Colonic mucosa (tissue), 4 donors: ENCODE data around the gene AGAP1. TPM values are rescaled to one million over a fixed set of nuclear protein-coding genes. Genes with fewer than 3 reads are reported as not detected.

Experiments
- DNase-seq: peaks from one replicate; pipeline ENCODE4 v3.0.0-alpha.2; 2020
- H3K27ac ChIP-seq: fragments of 200-600 bp; one replicate; pipeline ENCODE4 v1.8.0; 2021
- H3K27me3 ChIP-seq: fragments of 200-600 bp; one replicate; pipeline ENCODE4 v1.8.0; 2021
- H3K36me3 ChIP-seq: fragments of 200-600 bp; one replicate; pipeline ENCODE4 v1.8.0; 2021
- H3K4me1 ChIP-seq: fragments of 200-600 bp; one replicate; pipeline ENCODE4 v1.8.0; 2021; ENCODE audit warnings: mild to moderate bottlenecking
- H3K4me3 ChIP-seq: fragments of 200-600 bp; one replicate; pipeline ENCODE4 v1.8.0; 2021
- H3K9ac ChIP-seq, 2 donors: one replicate each; pipeline ENCODE4 v1.7.0; 2013; ENCODE audit warnings: control low read depth in 2 of 2, low read depth in 2 of 2, low read length in 2 of 2
- H3K9me3 ChIP-seq: fragments of 200-600 bp; one replicate; pipeline ENCODE4 v1.8.0; 2021
- intact Hi-C: fragments of 100-400 bp; cut with DNase I; formaldehyde crosslinking; loops from one replicate; pipeline ENCODE4 v1.14.1; 2022
- total RNA-seq, 2 donors: library from RNA; stranded (reverse); fragmentation: NEBNext Ultra II Directional in 1 of 2; extraction: Animal tissue kit (Norgen Biotek cat#: 25700) in 1 of 2; gene quantifications; one replicate each; pipeline ENCODE4 v1.2.1, GENCODE V29; 2021
- TF ChIP-seq, protein P1 (sequence below): fragments of 200-600 bp; IDR thresholded peaks from one replicate; pipeline ENCODE4 v1.8.0; 2022; ENCODE audit warnings: antibody characterized with exemption, mild to moderate bottlenecking
- donor health status: healthy.
- donor health status: DM: no; HTN: no; CAD: no.
- donor health status: DM: no; HTN: no; CAD: no.

The AGAP1 gene
- total RNA-seq, 2 donors from 2014 or later, result 62.1 to 62.9 TPM

DNA sequence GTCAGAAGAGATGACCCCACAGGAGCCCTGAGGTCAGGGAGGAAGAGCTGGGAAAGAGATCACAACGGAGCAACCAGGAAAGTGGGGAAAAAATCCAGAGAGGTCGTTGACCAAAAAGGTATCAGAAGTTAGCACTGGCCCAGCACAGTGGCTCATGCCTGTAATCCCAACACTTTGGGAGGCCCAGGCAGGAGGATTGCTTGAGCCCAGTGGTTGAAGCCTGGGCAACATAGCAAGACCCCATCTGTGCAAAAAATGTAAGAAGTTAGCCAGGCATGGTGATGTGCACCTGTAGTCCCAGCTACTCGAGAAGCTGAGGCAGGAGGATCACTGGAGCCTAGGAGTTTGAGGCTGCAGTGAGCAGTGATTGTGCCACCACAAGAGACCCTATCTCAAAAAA is 552.9 kb downstream of the AGAP1 start:
- no peak overlapping the region for H3K4me3 ChIP-seq
- intact Hi-C loops, result no loop called here
- H3K36me3 ChIP-seq, result no peaks in the 10 kb centered on the region
- H3K9ac ChIP-seq, result no peak overlapping the region
- no peak overlapping the region for H3K27ac ChIP-seq
- H3K9me3 ChIP-seq, result no peaks in the 10 kb centered on the region
- H3K27me3 ChIP-seq, result no peaks in the 10 kb centered on the region
- DNase-seq, result no peak
- no peaks in the 10 kb centered on the region for H3K4me1 ChIP-seq
- TF ChIP-seq, protein P1, sequence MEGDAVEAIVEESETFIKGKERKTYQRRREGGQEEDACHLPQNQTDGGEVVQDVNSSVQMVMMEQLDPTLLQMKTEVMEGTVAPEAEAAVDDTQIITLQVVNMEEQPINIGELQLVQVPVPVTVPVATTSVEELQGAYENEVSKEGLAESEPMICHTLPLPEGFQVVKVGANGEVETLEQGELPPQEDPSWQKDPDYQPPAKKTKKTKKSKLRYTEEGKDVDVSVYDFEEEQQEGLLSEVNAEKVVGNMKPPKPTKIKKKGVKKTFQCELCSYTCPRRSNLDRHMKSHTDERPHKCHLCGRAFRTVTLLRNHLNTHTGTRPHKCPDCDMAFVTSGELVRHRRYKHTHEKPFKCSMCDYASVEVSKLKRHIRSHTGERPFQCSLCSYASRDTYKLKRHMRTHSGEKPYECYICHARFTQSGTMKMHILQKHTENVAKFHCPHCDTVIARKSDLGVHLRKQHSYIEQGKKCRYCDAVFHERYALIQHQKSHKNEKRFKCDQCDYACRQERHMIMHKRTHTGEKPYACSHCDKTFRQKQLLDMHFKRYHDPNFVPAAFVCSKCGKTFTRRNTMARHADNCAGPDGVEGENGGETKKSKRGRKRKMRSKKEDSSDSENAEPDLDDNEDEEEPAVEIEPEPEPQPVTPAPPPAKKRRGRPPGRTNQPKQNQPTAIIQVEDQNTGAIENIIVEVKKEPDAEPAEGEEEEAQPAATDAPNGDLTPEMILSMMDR, result no peak

- no peaks in the 10 kb centered on the region for H3K4me1 ChIP-seq
- TF ChIP-seq, protein P1, result no peak
- no peaks in the 10 kb centered on the region for H3K27me3 ChIP-seq
- no peak overlapping the region for H3K4me3 ChIP-seq
- H3K9ac ChIP-seq, result no peak overlapping the region
- no peak for DNase-seq
- intact Hi-C loops, result no loop called here
- H3K27ac ChIP-seq, result no peak overlapping the region
- H3K36me3 ChIP-seq, result no peaks in the 10 kb centered on the region
- no peaks in the 10 kb centered on the region for H3K9me3 ChIP-seq
Measured at GRCh38 chr2:236047176-236047575, 553.3 kb downstream of the AGAP1 start.

DNA sequence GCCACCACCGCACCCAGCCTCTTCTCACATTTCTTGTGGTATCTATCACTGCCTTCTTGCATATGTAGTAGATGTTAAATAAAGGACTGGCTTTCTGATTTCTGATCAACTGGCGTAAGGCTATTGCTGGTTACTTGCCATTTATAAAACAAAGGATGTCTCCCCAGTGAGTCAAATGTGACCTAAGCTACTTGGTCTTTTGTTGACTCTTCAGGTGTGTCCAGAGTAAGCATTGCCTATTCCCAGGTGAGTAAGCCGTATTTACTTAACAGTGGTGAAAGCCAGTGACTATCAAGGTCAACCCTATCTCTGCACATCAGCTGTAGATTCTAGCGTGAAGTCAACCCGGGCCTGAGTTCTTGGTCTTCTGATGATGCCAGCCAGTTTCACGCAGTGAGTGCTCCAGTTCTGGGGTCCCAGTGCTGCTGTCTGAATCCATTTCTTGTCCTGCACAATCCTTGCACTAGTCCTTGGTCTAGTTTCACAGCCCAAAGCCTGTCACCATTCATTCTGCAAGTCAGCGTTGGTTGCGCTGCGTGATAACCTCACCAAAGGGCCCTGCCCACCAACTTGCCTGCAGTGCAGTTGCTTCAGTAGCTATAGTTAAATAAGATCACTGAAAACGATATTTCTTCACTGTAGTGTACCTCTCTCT is 554.2 kb downstream of the AGAP1 start:
- TF ChIP-seq, protein P1, result no peak
- Histone ChIP-seq H3K27me3 (no peaks in the 10 kb centered on the region), H3K4me3 (no peak overlapping the region), H3K9ac (no peak overlapping the region), H3K9me3 (no peaks in the 10 kb centered on the region), H3K27ac (peak overlapping the region; percentile 47), H3K36me3 (no peaks in the 10 kb centered on the region), H3K4me1 (no peaks in the 10 kb centered on the region)
- intact Hi-C loops, result no loop called here
- peak; percentile 36 for DNase-seq

- Histone ChIP-seq H3K9me3 (no peaks in the 10 kb centered on the region), H3K27ac (no peak overlapping the region), H3K9ac (no peak overlapping the region), H3K4me1 (no peaks in the 10 kb centered on the region), H3K4me3 (no peak overlapping the region), H3K36me3 (no peaks in the 10 kb centered on the region), H3K27me3 (no peaks in the 10 kb centered on the region)
- TF ChIP-seq, protein P1, result no peak
- intact Hi-C loops, result no loop called here
- no peak for DNase-seq
Measured at GRCh38 chr2:236049981-236050380, 556.1 kb downstream of the AGAP1 start.

DNA sequence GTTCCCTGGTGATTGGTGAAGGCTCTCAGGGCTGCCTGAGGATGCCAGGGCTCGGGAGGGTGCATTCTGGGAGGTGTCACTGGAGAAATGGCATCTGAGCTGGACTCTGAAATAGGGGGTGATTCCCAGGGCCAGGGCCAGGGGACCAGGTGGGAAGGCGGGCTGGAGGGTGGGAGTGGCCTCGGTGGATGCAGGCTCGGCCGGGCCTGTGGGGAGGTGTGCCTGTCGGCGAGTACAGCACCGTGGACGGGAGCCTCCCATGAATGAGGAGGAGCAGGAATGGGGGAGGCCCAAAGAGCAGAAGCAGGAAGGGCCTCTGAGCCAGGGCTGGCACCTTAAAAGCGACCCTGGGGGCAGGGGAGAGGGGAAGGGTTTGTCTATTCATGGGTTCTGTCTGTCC is 557.5 kb downstream of the AGAP1 start:
- no peak overlapping the region for H3K4me3 ChIP-seq
- no peaks in the 10 kb centered on the region for H3K27me3 ChIP-seq
- DNase-seq, result no peak
- intact Hi-C loops, result no loop called here
- no peaks in the 10 kb centered on the region for H3K36me3 ChIP-seq
- H3K9me3 ChIP-seq, result no peaks in the 10 kb centered on the region
- no peaks in the 10 kb centered on the region for H3K4me1 ChIP-seq
- H3K9ac ChIP-seq, result no peak overlapping the region
- no peak overlapping the region for H3K27ac ChIP-seq
- TF ChIP-seq, protein P1, result no peak
